A673 (cell line): Measurements from ENCODE around the gene MZB1.
"Not testable (repeated sequence)": the region's sequence is repeated elsewhere in the genome, so short reads cannot be mapped to it uniquely, and the experiment has no call there.

Experiments used
- CTCF ChIP-seq: fragments of 300-800, 200-600 bp; sonication (generic); conservative IDR thresholded peaks from 2 replicates; pipeline ENCODE4 v1.5.1; 2017; ENCODE audit warnings: low read depth, mild to moderate bottlenecking, antibody characterized with exemption, low read length, moderate library complexity, mixed read lengths
- EZH2 ChIP-seq: fragments of 200-600 bp; sonication (generic); IDR thresholded peaks from 2 replicates; pipeline ENCODE4 v1.6.1; 2017; ENCODE audit warnings: borderline replicate concordance, low read depth, mild to moderate bottlenecking, mixed read lengths, antibody characterized with exemption, low read length; ENCODE audit not compliant: poor library complexity, severe bottlenecking

GRCh38 chr5:139345442-139345841 is 44.3 kb downstream of the MZB1 start:
- TF ChIP-seq CTCF, EZH2: not testable (repeated sequence)
